HCT116 (cell line): ENCODE measurements around the gene POMGNT2. TPM values are rescaled to one million over a fixed set of nuclear protein-coding genes. Genes with fewer than 3 reads are reported as not detected.

Experiments
- ATAC-seq: fragments of 200-7000 bp; cut with Tn5 transposase; 2 replicates; pipeline ENCODE4 v1.9.1; 2020; ENCODE audit warnings: mild to moderate bottlenecking, moderate library complexity
- BruUV-seq: library from RNA; stranded (reverse); fragments of 400-500 nt; replicated peaks from 2 replicates; lab custom pipeline; 2021; lab: Mats Ljungman, UMichigan
- CTCF ChIA-PET: fragments of 300-600 bp; sonication (Branson Sonifier 250); formaldehyde crosslinking; loops from one replicate; lab custom pipeline; 2021; ENCODE audit warnings: antibody characterized with exemption; lab: Charles Lee
- POLR2A ChIA-PET: fragments of 300-600, 350-600 bp; sonication (Branson Sonifier 250); formaldehyde crosslinking; loops from one replicate; lab custom pipeline; 2021; ENCODE audit warnings: antibody characterized with exemption; lab: Charles Lee
- RAD21 ChIA-PET, 2 experiments: fragments of 300-600 bp; sonication (Branson Sonifier 250); formaldehyde crosslinking; loops; one replicate each; lab custom pipeline; 2023; ENCODE audit warnings: low total read pairs in 2 of 2; ENCODE audit not compliant: uncharacterized antibody in 2 of 2, unreplicated experiment in 2 of 2, low non-redundant PET in 1 of 2; lab: Charles Lee
- DNase-seq: peaks from one replicate; pipeline ENCODE4 v3.0.0-alpha.2; 2010; ENCODE audit warnings: low read depth, low spot score
- H2AFZ ChIP-seq: fragments of 200-600 bp; shearing (Covaris generic), sonication (generic); 2 replicates; pipeline ENCODE4 v1.6.1; 2017; ENCODE audit warnings: low read depth, mixed run types, mixed read lengths, antibody characterized with exemption, low read length; ENCODE audit not compliant: poor library complexity, severe bottlenecking
- H3K27ac ChIP-seq: 2 replicates; pipeline ENCODE4 v1.5.1; 2012; ENCODE audit warnings: low read depth, low read length
- H3K27me3 ChIP-seq: fragments of 200-600 bp; sonication (generic); 2 replicates; pipeline ENCODE4 v1.6.1; 2016; ENCODE audit warnings: mixed run types, low read length, mixed read lengths; ENCODE audit not compliant: insufficient read depth
- H3K36me3 ChIP-seq, 2 experiments: fragments of 200-500 bp in 1 of 2; fragments of 200-600 bp in 1 of 2; sonication (Bioruptor generic) in 1 of 2; sonication (generic) in 1 of 2; 2 replicates each; pipeline versions ENCODE4 v1.5.1 to v1.6.1; 2014 to 2016; ENCODE audit warnings: low read length in 2 of 2, inconsistent platforms in 1 of 2, mixed read lengths in 1 of 2, mixed run types in 1 of 2; ENCODE audit not compliant: insufficient read depth in 2 of 2, control insufficient read depth in 1 of 2
- H3K4me1 ChIP-seq, 2 experiments: fragments of 200-600 bp in 1 of 2; sonication (generic) in 1 of 2; 2 replicates each; pipeline versions ENCODE4 v1.5.1 to v1.6.1; 2012 to 2017; ENCODE audit warnings: low read length in 2 of 2, inconsistent platforms in 1 of 2, mild to moderate bottlenecking in 1 of 2, mixed read lengths in 1 of 2, mixed run types in 1 of 2, moderate library complexity in 1 of 2; ENCODE audit not compliant: insufficient read depth in 2 of 2, control insufficient read depth in 1 of 2
- H3K4me2 ChIP-seq: fragments of 200-600 bp; sonication (generic); 2 replicates; pipeline ENCODE4 v1.6.1; 2017; ENCODE audit warnings: mixed run types, low read length, mixed read lengths
- H3K4me3 ChIP-seq, 2 experiments: fragments of 200-600 bp in 1 of 2; sonication (generic) in 1 of 2; replicated peaks in 1 of 2; 2 replicates each; pipeline ENCODE4 v1.5.1; 2011 to 2016; ENCODE audit warnings: low read length in 2 of 2, control low read depth in 1 of 2, low read depth in 1 of 2, mild to moderate bottlenecking in 1 of 2, mixed read lengths in 1 of 2, mixed run types in 1 of 2
- H3K79me2 ChIP-seq: fragments of 200-600 bp; sonication (generic); 2 replicates; pipeline ENCODE4 v1.6.1; 2017; ENCODE audit warnings: mild to moderate bottlenecking, mixed run types, low read length, moderate library complexity, mixed read lengths; ENCODE audit not compliant: insufficient read depth
- H3K9ac ChIP-seq: fragments of 200-600 bp; sonication (generic); 2 replicates; pipeline ENCODE4 v1.6.1; 2016; ENCODE audit warnings: low read length, mixed read lengths
- H3K9me2 ChIP-seq: fragments of 200-600 bp; sonication (generic), shearing (Covaris generic); 2 replicates; pipeline ENCODE4 v1.6.1; 2017; ENCODE audit warnings: mixed run types, mild to moderate bottlenecking, moderate library complexity; ENCODE audit not compliant: insufficient read depth
- H3K9me3 ChIP-seq, 2 experiments: fragments of 200-500 bp in 1 of 2; fragments of 200-600 bp in 1 of 2; sonication (Bioruptor generic) in 1 of 2; sonication (generic) in 1 of 2; 2 replicates each; pipeline ENCODE4 v1.6.1; 2014 to 2017; ENCODE audit warnings: low read length in 2 of 2, mixed read lengths in 2 of 2, inconsistent platforms in 1 of 2, low read depth in 1 of 2, mild to moderate bottlenecking in 1 of 2, mixed run types in 1 of 2, moderate library complexity in 1 of 2; ENCODE audit not compliant: control insufficient read depth in 1 of 2, insufficient read depth in 1 of 2
- H4K20me1 ChIP-seq: fragments of 200-600 bp; sonication (generic), shearing (Covaris generic); 2 replicates; pipeline ENCODE4 v1.6.1; 2017; ENCODE audit warnings: mixed run types, mild to moderate bottlenecking, moderate library complexity; ENCODE audit not compliant: insufficient read depth
- ATF3 ChIP-seq: IDR thresholded peaks from 2 replicates; pipeline ENCODE4 v1.6.1; 2012
- CBX3 ChIP-seq: IDR thresholded peaks from 2 replicates; pipeline ENCODE4 v1.6.1; 2012; ENCODE audit warnings: low read depth
- CEBPB ChIP-seq: IDR thresholded peaks from 2 replicates; pipeline ENCODE4 v1.6.1; 2012; ENCODE audit warnings: low read depth
- EGR1 ChIP-seq: IDR thresholded peaks from 2 replicates; pipeline ENCODE4 v1.6.1; 2012; ENCODE audit warnings: low read depth
- ELF1 ChIP-seq: IDR thresholded peaks from 2 replicates; pipeline ENCODE4 v1.6.1; 2012; ENCODE audit warnings: low read depth, borderline replicate concordance
- EZH2 ChIP-seq: fragments of 200-600 bp; sonication (generic); IDR thresholded peaks from 2 replicates; pipeline ENCODE4 v1.6.1; 2017; ENCODE audit warnings: antibody characterized with exemption, mixed run types
- EZH2phosphoT487 ChIP-seq: fragments of 200-600 bp; IDR thresholded peaks from 2 replicates; pipeline ENCODE4 v1.6.1; 2018; ENCODE audit warnings: antibody characterized with exemption, borderline replicate concordance
- FOSL1 ChIP-seq: IDR thresholded peaks from 2 replicates; pipeline ENCODE4 v1.6.1; 2012; ENCODE audit warnings: low read depth
- POLR2A ChIP-seq: IDR thresholded peaks from 2 replicates; pipeline ENCODE4 v1.7.0; 2011; ENCODE audit warnings: borderline replicate concordance; ENCODE audit not compliant: insufficient read depth, insufficient read length; ENCODE audit errors: extremely low read depth
- POLR2AphosphoS5 ChIP-seq: IDR thresholded peaks from 2 replicates; pipeline ENCODE4 v1.6.1; 2011; ENCODE audit warnings: mild to moderate bottlenecking, low read depth, low read length, moderate library complexity
- REST ChIP-seq: IDR thresholded peaks from 2 replicates; pipeline ENCODE4 v1.6.1; 2012; ENCODE audit warnings: low read depth
- SRF ChIP-seq: IDR thresholded peaks from 2 replicates; pipeline ENCODE4 v1.6.1; 2012; ENCODE audit warnings: low read depth
- TCF7L2 ChIP-seq: IDR thresholded peaks from 2 replicates; pipeline ENCODE4 v1.7.0; 2011; ENCODE audit warnings: borderline replicate concordance, inconsistent platforms; ENCODE audit not compliant: insufficient read depth, insufficient read length; ENCODE audit errors: extremely low read depth
- YY1 ChIP-seq: IDR thresholded peaks from 2 replicates; pipeline ENCODE4 v1.6.1; 2011; ENCODE audit warnings: low read length, low read depth, moderate library complexity, mild to moderate bottlenecking; ENCODE audit not compliant: insufficient replicate concordance; ENCODE audit errors: extremely low read depth
- ZNF274 ChIP-seq: fragments of 200-500 bp; sonication (Bioruptor generic); IDR thresholded peaks from 2 replicates; pipeline ENCODE4 v1.6.1; 2014; ENCODE audit warnings: mild to moderate bottlenecking, low read depth, low read length, inconsistent platforms
- intact Hi-C: fragments of 100-400 bp; cut with micrococcal nuclease; formaldehyde crosslinking; loops from 2 replicates; pipeline ENCODE4 v1.10.0; 2022
- total RNA-seq: library from RNA; stranded (reverse); gene quantifications from one replicate; pipeline ENCODE4 v1.2.1, GENCODE V29; 2021; ENCODE audit not compliant: unreplicated experiment

POMGNT2 gene
- total RNA-seq, 1 experiment from 2014 or later, result 21.6 TPM

- RAD21 ChIA-PET, result no interaction called here
- Histone ChIP-seq H3K4me2 (no peak overlapping the region), H3K79me2 (peaks cover 4% of the 10 kb centered on the region; the same call in 1 of the 2 replicates), H3K27ac (no peak overlapping the region), H3K4me1 (no peaks in the 10 kb centered on the region), H3K9me2 (no peaks in the 10 kb centered on the region)
- POLR2A ChIA-PET, result no interaction called here
- no peak for TF ChIP-seq ATF3
- TF ChIP-seq ZNF274, result no peak
- TF ChIP-seq ELF1, result no peak
- no peak for TF ChIP-seq EZH2phosphoT487
- TF ChIP-seq TCF7L2, result no peak
- no peak for TF ChIP-seq YY1
- TF ChIP-seq CBX3, result no peak
- no peak for TF ChIP-seq POLR2A
- TF ChIP-seq POLR2AphosphoS5, result no peak
- no peak for TF ChIP-seq SRF
- no peak for TF ChIP-seq FOSL1
- TF ChIP-seq REST, result no peak
- TF ChIP-seq EZH2, result no peak
- TF ChIP-seq CEBPB, result no peak
- TF ChIP-seq EGR1, result no peak
- TF ChIP-seq, all 23 proteins: peak for 0
- no peak for ATAC-seq
- Histone ChIP-seq H3K9ac (no peak overlapping the region), H4K20me1 (no peaks in the 10 kb centered on the region), H3K27me3 (no peaks in the 10 kb centered on the region), H3K4me3 (no peak overlapping the region), H2AFZ (no peak overlapping the region), H3K9me3 (no peaks in the 10 kb centered on the region), H3K36me3 (peaks cover 4 to 16% of the 10 kb centered on the region in 2 experiments; a peak in 2 of 4 replicates)
- CTCF ChIA-PET, result no interaction called here
- intact Hi-C loops, result no loop called here
- BruUV-seq, result no TSS peak
- DNase-seq, result no peak
Measured at GRCh38 chr3:43082457-43082856, 23.4 kb downstream of the POMGNT2 start.
